GM10847 (cell line): Measurements from ENCODE around the gene GRPEL1.

ENCODE experiments used
- POLR2A ChIP-seq: IDR thresholded peaks from 2 replicates; pipeline ENCODE4 v1.6.1; 2011; ENCODE audit not compliant: insufficient read length; ENCODE audit errors: extremely low read depth

GRPEL1 gene

GRCh38 chr4:7027913-7028312 lies 40.0 kb downstream of the GRPEL1 start:
- TF ChIP-seq POLR2A: no peak

GRCh38 chr4:7027284-7027683 lies 40.6 kb downstream of the GRPEL1 start:
- no peak for TF ChIP-seq POLR2A

GRCh38 chr4:7026107-7026506 lies 41.8 kb downstream of the GRPEL1 start:
- no peak for TF ChIP-seq POLR2A

GRCh38 chr4:7025040-7025602 lies 42.7 kb downstream of the GRPEL1 start:
- TF ChIP-seq POLR2A: no peak

- TF ChIP-seq POLR2A: no peak
Measured at GRCh38 chr4:7024336-7024890, 43.5 kb downstream of the GRPEL1 start.

- TF ChIP-seq POLR2A: no peak
Measured at GRCh38 chr4:7023901-7024300, 44.0 kb downstream of the GRPEL1 start.

- no peak for TF ChIP-seq POLR2A
Measured at GRCh38 chr4:7023486-7023885, 44.4 kb downstream of the GRPEL1 start.

GRCh38 chr4:7021930-7022664 lies 45.8 kb downstream of the GRPEL1 start:
- TF ChIP-seq POLR2A: no peak

GRCh38 chr4:7021355-7021754 lies 46.5 kb downstream of the GRPEL1 start:
- TF ChIP-seq POLR2A: no peak

GRCh38 chr4:7020856-7021255 lies 47.0 kb downstream of the GRPEL1 start:
- no peak for TF ChIP-seq POLR2A

- no peak for TF ChIP-seq POLR2A
Measured at GRCh38 chr4:7020290-7020689, 47.6 kb downstream of the GRPEL1 start.

GRCh38 chr4:7019367-7019766 lies 48.5 kb downstream of the GRPEL1 start:
- TF ChIP-seq POLR2A: no peak

- TF ChIP-seq POLR2A: no peak
Measured at GRCh38 chr4:7018281-7018680, 49.6 kb downstream of the GRPEL1 start.

GRCh38 chr4:7017446-7018048 lies 50.3 kb downstream of the GRPEL1 start:
- TF ChIP-seq POLR2A: no peak

- TF ChIP-seq POLR2A: no peak
Measured at GRCh38 chr4:7016512-7016911, 51.4 kb downstream of the GRPEL1 start.

GRCh38 chr4:7016086-7016485 lies 51.8 kb downstream of the GRPEL1 start:
- no peak for TF ChIP-seq POLR2A
